ENCODE results near the gene ASCC3.

GRCh38 chr6:100751590-100751989 is 129.5 kb downstream of the ASCC3 start:
- no peak for TF ChIP-seq POLR2A (IDR thresholded peaks at IDR 0.05)
- no peak for TF ChIP-seq CTCF (IDR thresholded peaks at IDR 0.05)
- TF ChIP-seq POLR2AphosphoS5 (IDR thresholded peaks at IDR 0.05): no peak
